ENCODE measurements around the gene DLG5.

DNA sequence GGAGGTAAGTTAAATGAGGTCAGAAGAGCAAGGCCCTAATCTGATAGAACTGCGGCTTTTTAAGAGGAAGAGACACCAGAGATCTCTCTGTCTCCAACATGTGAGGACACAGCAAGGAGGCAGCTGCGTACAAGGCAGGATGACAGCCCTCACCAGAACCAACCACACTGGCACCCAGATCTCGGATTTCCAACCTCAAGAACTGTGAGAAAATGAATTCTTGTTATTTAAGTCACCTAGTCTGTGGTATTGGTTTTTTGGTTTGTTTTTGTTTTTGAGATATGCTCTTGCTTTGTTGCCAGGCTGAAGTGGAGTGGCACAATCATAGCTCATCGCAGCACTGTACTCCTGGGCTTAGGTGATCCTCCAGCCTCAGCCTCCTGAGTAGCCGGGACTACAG lies 127.2 kb downstream of the DLG5 start:
- TF ChIP-seq, protein P1, sequence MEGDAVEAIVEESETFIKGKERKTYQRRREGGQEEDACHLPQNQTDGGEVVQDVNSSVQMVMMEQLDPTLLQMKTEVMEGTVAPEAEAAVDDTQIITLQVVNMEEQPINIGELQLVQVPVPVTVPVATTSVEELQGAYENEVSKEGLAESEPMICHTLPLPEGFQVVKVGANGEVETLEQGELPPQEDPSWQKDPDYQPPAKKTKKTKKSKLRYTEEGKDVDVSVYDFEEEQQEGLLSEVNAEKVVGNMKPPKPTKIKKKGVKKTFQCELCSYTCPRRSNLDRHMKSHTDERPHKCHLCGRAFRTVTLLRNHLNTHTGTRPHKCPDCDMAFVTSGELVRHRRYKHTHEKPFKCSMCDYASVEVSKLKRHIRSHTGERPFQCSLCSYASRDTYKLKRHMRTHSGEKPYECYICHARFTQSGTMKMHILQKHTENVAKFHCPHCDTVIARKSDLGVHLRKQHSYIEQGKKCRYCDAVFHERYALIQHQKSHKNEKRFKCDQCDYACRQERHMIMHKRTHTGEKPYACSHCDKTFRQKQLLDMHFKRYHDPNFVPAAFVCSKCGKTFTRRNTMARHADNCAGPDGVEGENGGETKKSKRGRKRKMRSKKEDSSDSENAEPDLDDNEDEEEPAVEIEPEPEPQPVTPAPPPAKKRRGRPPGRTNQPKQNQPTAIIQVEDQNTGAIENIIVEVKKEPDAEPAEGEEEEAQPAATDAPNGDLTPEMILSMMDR (IDR thresholded peaks at IDR 0.05; ENCODE audit: low read depth, low read length) = no peak
- TF ChIP-seq EZH2phosphoT487 (IDR thresholded peaks at IDR 0.05; ENCODE audit: low read depth) = no peak

Measured in OCI-LY3 (cell line).